Keratinocyte (primary cell): Measurements from ENCODE around the gene MOB3B. TPM values are rescaled to one million over a fixed set of nuclear protein-coding genes. Genes with fewer than 3 reads are reported as not detected.
A peak's percentile ranks its signal among the peaks of the same experiment; 100 is the strongest.

Experiments
- DNase-seq: peaks from one replicate; pipeline ENCODE4 v3.0.0-alpha.2; 2011; ENCODE audit warnings: low read depth, missing footprints, low spot score
- FAIRE-seq: peaks from 2 replicates; lab custom pipeline; 2011; peaks lifted over from hg19 to GRCh38; lab: Jason Lieb, UNC
- H2AFZ ChIP-seq: 2 replicates; pipeline ENCODE4 v1.6.0; 2012; ENCODE audit warnings: low read length, control low read depth, inconsistent platforms; ENCODE audit not compliant: control insufficient read depth
- H3K27ac ChIP-seq: 2 replicates; pipeline ENCODE4 v1.5.1; 2011; ENCODE audit warnings: low read length; ENCODE audit not compliant: control insufficient read depth, insufficient read depth
- H3K27me3 ChIP-seq: 3 replicates; pipeline ENCODE4 v1.6.0; 2011; ENCODE audit warnings: low read length; ENCODE audit not compliant: control insufficient read depth, insufficient read depth; ENCODE audit errors: extremely low read depth
- H3K36me3 ChIP-seq, 2 experiments: 2 replicates in 1 of 2; 3 replicates in 1 of 2; pipeline ENCODE4 v1.5.1; 2011; ENCODE audit warnings: low read length in 2 of 2, mild to moderate bottlenecking in 1 of 2; ENCODE audit not compliant: control insufficient read depth in 2 of 2, insufficient read depth in 2 of 2; ENCODE audit errors: extremely low read depth in 1 of 2
- H3K4me1 ChIP-seq: 3 replicates; pipeline ENCODE4 v1.5.1; 2011; ENCODE audit warnings: low read length; ENCODE audit not compliant: control insufficient read depth, insufficient read depth; ENCODE audit errors: extremely low read depth
- H3K4me2 ChIP-seq: 3 replicates; pipeline ENCODE4 v1.6.0; 2011; ENCODE audit warnings: low read depth, low read length; ENCODE audit not compliant: control insufficient read depth, insufficient read depth; ENCODE audit errors: extremely low read depth
- H3K4me3 ChIP-seq, 3 experiments: fragments of 200-600 bp in 1 of 3; sonication (generic) in 1 of 3; 2 replicates in 2 of 3; 3 replicates in 1 of 3; pipeline ENCODE4 v1.5.1; 2011 to 2016; ENCODE audit warnings: low read length in 3 of 3, mild to moderate bottlenecking in 3 of 3, control low read depth in 2 of 3, inconsistent platforms in 1 of 3, low read depth in 1 of 3, mixed read lengths in 1 of 3, mixed run types in 1 of 3, moderate library complexity in 1 of 3; ENCODE audit not compliant: control insufficient read depth in 2 of 3, insufficient read depth in 2 of 3; ENCODE audit errors: extremely low read depth in 1 of 3
- H3K79me2 ChIP-seq: 2 replicates; pipeline ENCODE4 v1.6.0; 2012; ENCODE audit warnings: low read length; ENCODE audit not compliant: control insufficient read depth, insufficient read depth
- H3K9ac ChIP-seq: 3 replicates; pipeline ENCODE4 v1.6.0; 2011; ENCODE audit warnings: low read length; ENCODE audit not compliant: control insufficient read depth, insufficient read depth; ENCODE audit errors: extremely low read depth
- H3K9me1 ChIP-seq: 3 replicates; pipeline ENCODE4 v1.6.0; 2011; ENCODE audit warnings: low read length; ENCODE audit not compliant: control insufficient read depth, insufficient read depth; ENCODE audit errors: extremely low read depth
- H3K9me3 ChIP-seq: 2 replicates; pipeline ENCODE4 v1.5.1; 2012; ENCODE audit warnings: low read depth, low read length; ENCODE audit not compliant: control insufficient read depth
- H4K20me1 ChIP-seq: 3 replicates; pipeline ENCODE4 v1.6.0; 2011; ENCODE audit warnings: low read length; ENCODE audit not compliant: control insufficient read depth, insufficient read depth; ENCODE audit errors: extremely low read depth
- CTCF ChIP-seq, 3 experiments: IDR thresholded peaks in 1 of 3; conservative IDR thresholded peaks in 1 of 3; optimal IDR thresholded peaks in 1 of 3; 2 replicates in 2 of 3; 3 replicates in 1 of 3; pipeline versions ENCODE3 to v1.5.1; 2011; ENCODE audit warnings: low read length in 3 of 3, mild to moderate bottlenecking in 3 of 3, moderate library complexity in 2 of 3, control low read depth in 1 of 3, inconsistent platforms in 1 of 3; ENCODE audit not compliant: insufficient read depth in 2 of 3; ENCODE audit errors: extremely low read depth in 1 of 3
- EZH2 ChIP-seq: IDR thresholded peaks from one replicate; pipeline ENCODE4 v1.6.1; 2012; ENCODE audit warnings: inconsistent platforms, mild to moderate bottlenecking, low read length, moderate library complexity
- dilution Hi-C: fragments of 300-500 bp; cut with MboI; formaldehyde crosslinking; loops from one replicate; pipeline ENCODE4 v1.7.0; 2020; ENCODE audit warnings: low sequenced_read_pairs; ENCODE audit not compliant: extremely low pct_ligation_motif_present
- polyA plus RNA-seq, 5 experiments: library from polyadenylated mRNA; depleted of rRNA in 3 of 5; stranded (reverse) in 3 of 5; stranded (forward) in 1 of 5; unstranded in 1 of 5; fragments of >200 nt; gene quantifications; 1 replicate in 1 of 5; 2 replicates in 3 of 5; 3 replicates in 1 of 5; pipeline versions ENCODE4 v1.2.1 to v1.2.3, GENCODE V29; 2011 to 2012; ENCODE audit warnings: missing spikeins in 2 of 5, low read depth in 1 of 5, low replicate concordance in 1 of 5

Gene MOB3B
- polyA plus RNA-seq, 1 donor (not counting 4 experiments of a cell fraction or from before 2014, with no cell fraction given), result 35.3 TPM

GRCh38 chr9:27442464-27442863 lies 87.2 kb downstream of the MOB3B start:
- FAIRE-seq, result no peak
- H2AFZ ChIP-seq, result no peak overlapping the region

GRCh38 chr9:27441741-27442070 lies 87.9 kb downstream of the MOB3B start:
- no peak for TF ChIP-seq CTCF (optimal IDR thresholded peaks at IDR 0.05 in 1 of 3, IDR thresholded peaks at IDR 0.05 in 1 of 3, conservative IDR thresholded peaks at IDR 0.05 in 1 of 3; ENCODE audit: extremely low read depth in 1 of 3, insufficient read depth in 2 of 3, low read length in 3 of 3)
- no peak for TF ChIP-seq EZH2
- DNase-seq (no peak), FAIRE-seq (peak; percentile 39)
- Histone ChIP-seq H3K4me3 (no peak overlapping the region), H3K4me1 (peaks cover 37% of the 10 kb centered on the region), H2AFZ (no peak overlapping the region), H3K36me3 (peaks cover 0 to 6% of the 10 kb centered on the region in 2 experiments), H3K9me3 (no peaks in the 10 kb centered on the region), H3K27me3 (no peaks in the 10 kb centered on the region), H3K79me2 (peaks cover 37% of the 10 kb centered on the region), H4K20me1 (no peaks in the 10 kb centered on the region), H3K27ac (no peak overlapping the region), H3K9ac (no peak overlapping the region), H3K9me1 (no peaks in the 10 kb centered on the region), H3K4me2 (no peak overlapping the region)
- dilution Hi-C loops, result no loop called here

More at GRCh38 chr9:27442464-27442863, 87.2 kb downstream of the MOB3B start:
- TF ChIP-seq EZH2, result no peak
- TF ChIP-seq CTCF (optimal IDR thresholded peaks at IDR 0.05 in 1 of 3, IDR thresholded peaks at IDR 0.05 in 1 of 3, conservative IDR thresholded peaks at IDR 0.05 in 1 of 3; ENCODE audit: extremely low read depth in 1 of 3, insufficient read depth in 2 of 3, low read length in 3 of 3), result no peak
- Histone ChIP-seq H3K4me2 (peak overlapping the region; percentile 45), H3K9me3 (no peaks in the 10 kb centered on the region), H3K27ac (no peak overlapping the region), H4K20me1 (no peaks in the 10 kb centered on the region), H3K9ac (no peak overlapping the region), H3K9me1 (no peaks in the 10 kb centered on the region), H3K79me2 (peaks cover 39% of the 10 kb centered on the region), H3K4me1 (peaks cover 35% of the 10 kb centered on the region), H3K36me3 (peaks cover 0 to 6% of the 10 kb centered on the region in 2 experiments), H3K27me3 (no peaks in the 10 kb centered on the region), H3K4me3 (no peak overlapping the region)
- dilution Hi-C loops, result no loop called here
- no peak for DNase-seq
